Neural cell (in vitro differentiated cells): ENCODE results near the gene TBC1D32.

Experiments used
- MXI1 ChIP-seq: fragments of 450-650 bp; conservative IDR thresholded peaks from 2 replicates; pipeline ENCODE4 v1.6.1; 2014; ENCODE audit warnings: antibody characterized with exemption, mild to moderate bottlenecking; ENCODE audit not compliant: poor library complexity, severe bottlenecking
- POLR2AphosphoS5 ChIP-seq: IDR thresholded peaks from 2 replicates; pipeline ENCODE4 v1.6.1; 2012
- TF ChIP-seq, protein P1 (sequence below): fragments of 450-650 bp; IDR thresholded peaks from 2 replicates; pipeline ENCODE4 v1.5.1; 2014; ENCODE audit warnings: antibody characterized with exemption, mild to moderate bottlenecking, moderate library complexity; ENCODE audit not compliant: poor library complexity, severe bottlenecking
- TF ChIP-seq, protein P2 (sequence below): IDR thresholded peaks from 2 replicates; pipeline ENCODE4 v1.6.1; 2012; ENCODE audit warnings: borderline replicate concordance

DNA sequence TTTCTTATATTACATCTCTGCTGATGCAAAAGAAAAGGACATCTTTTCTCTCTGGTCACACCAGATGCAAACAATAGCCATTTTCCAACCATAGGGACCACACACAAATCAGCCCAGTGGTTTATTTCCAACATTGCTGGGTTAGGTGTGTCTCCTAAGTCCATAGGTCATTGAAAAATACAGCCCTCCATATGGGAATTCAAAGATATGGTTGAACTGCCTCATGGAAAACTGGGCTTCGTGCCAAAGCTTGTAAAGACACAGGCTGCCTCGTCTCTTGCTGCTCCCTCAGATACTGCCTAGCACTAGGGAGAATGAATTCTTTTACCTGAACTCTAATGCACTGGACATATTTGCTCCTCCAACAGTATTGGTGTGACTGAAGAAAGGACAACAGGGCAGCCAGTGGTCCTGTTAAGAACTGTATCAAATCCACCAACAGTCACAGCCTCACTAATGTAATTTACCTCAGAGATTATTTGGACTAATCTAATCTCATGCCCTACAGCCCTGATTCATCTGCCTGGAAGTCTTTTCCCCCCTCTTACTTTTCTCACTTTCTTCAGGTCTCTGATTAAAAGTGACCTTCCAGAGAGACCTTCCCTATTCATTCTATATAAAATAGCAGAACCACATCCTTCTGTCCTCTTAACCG lies 48.3 kb upstream of the TBC1D32 start:
- TF ChIP-seq, protein P1, sequence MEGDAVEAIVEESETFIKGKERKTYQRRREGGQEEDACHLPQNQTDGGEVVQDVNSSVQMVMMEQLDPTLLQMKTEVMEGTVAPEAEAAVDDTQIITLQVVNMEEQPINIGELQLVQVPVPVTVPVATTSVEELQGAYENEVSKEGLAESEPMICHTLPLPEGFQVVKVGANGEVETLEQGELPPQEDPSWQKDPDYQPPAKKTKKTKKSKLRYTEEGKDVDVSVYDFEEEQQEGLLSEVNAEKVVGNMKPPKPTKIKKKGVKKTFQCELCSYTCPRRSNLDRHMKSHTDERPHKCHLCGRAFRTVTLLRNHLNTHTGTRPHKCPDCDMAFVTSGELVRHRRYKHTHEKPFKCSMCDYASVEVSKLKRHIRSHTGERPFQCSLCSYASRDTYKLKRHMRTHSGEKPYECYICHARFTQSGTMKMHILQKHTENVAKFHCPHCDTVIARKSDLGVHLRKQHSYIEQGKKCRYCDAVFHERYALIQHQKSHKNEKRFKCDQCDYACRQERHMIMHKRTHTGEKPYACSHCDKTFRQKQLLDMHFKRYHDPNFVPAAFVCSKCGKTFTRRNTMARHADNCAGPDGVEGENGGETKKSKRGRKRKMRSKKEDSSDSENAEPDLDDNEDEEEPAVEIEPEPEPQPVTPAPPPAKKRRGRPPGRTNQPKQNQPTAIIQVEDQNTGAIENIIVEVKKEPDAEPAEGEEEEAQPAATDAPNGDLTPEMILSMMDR: no peak
- TF ChIP-seq MXI1: no peak
- no peak for TF ChIP-seq POLR2AphosphoS5
- TF ChIP-seq, protein P2, sequence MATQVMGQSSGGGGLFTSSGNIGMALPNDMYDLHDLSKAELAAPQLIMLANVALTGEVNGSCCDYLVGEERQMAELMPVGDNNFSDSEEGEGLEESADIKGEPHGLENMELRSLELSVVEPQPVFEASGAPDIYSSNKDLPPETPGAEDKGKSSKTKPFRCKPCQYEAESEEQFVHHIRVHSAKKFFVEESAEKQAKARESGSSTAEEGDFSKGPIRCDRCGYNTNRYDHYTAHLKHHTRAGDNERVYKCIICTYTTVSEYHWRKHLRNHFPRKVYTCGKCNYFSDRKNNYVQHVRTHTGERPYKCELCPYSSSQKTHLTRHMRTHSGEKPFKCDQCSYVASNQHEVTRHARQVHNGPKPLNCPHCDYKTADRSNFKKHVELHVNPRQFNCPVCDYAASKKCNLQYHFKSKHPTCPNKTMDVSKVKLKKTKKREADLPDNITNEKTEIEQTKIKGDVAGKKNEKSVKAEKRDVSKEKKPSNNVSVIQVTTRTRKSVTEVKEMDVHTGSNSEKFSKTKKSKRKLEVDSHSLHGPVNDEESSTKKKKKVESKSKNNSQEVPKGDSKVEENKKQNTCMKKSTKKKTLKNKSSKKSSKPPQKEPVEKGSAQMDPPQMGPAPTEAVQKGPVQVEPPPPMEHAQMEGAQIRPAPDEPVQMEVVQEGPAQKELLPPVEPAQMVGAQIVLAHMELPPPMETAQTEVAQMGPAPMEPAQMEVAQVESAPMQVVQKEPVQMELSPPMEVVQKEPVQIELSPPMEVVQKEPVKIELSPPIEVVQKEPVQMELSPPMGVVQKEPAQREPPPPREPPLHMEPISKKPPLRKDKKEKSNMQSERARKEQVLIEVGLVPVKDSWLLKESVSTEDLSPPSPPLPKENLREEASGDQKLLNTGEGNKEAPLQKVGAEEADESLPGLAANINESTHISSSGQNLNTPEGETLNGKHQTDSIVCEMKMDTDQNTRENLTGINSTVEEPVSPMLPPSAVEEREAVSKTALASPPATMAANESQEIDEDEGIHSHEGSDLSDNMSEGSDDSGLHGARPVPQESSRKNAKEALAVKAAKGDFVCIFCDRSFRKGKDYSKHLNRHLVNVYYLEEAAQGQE: no peak
